Vagina (tissue), 2 donors: Measurements from ENCODE around the gene IL6R. TPM values are rescaled to one million over a fixed set of nuclear protein-coding genes. Genes with fewer than 3 reads are reported as not detected.
A peak's percentile ranks its signal among the peaks of the same experiment; 100 is the strongest.

Experiments
- DNase-seq, 2 donors: peaks; one replicate each; pipeline ENCODE4 v3.0.0-alpha.2; 2017; ENCODE audit errors: extremely low spot score in 2 of 2
- H3K27ac ChIP-seq: fragments of 200-600 bp; sonication (generic); one replicate; pipeline ENCODE4 v1.5.1; 2019
- H3K27me3 ChIP-seq: fragments of 200-600 bp; sonication (generic); one replicate; pipeline ENCODE4 v1.5.1; 2019
- H3K36me3 ChIP-seq, 2 donors: fragments of 200-600 bp; sonication (generic); one replicate each; pipeline ENCODE4 v1.5.1; 2017 to 2019
- H3K4me1 ChIP-seq: fragments of 200-600 bp; sonication (generic); one replicate; pipeline ENCODE4 v1.5.1; 2019
- H3K4me3 ChIP-seq, 2 donors: fragments of 200-600 bp; sonication (generic); 1 replicate in 1 of 2; 2 replicates in 1 of 2; pipeline ENCODE4 v1.5.1; 2016 to 2019
- H3K9me3 ChIP-seq: fragments of 200-600 bp; sonication (generic); one replicate; pipeline ENCODE4 v1.5.1; 2019
- POLR2A ChIP-seq, 2 donors: fragments of 450-650 bp; IDR thresholded peaks; one replicate each; pipeline ENCODE4 v1.6.1; 2017; ENCODE audit warnings: antibody characterized with exemption in 2 of 2, mild to moderate bottlenecking in 2 of 2, moderate library complexity in 2 of 2
- POLR2AphosphoS5 ChIP-seq, 2 donors: sonication (generic); formaldehyde crosslinking; IDR thresholded peaks; one replicate each; pipeline ENCODE4 v1.9.0; 2017; ENCODE audit warnings: antibody characterized with exemption in 2 of 2, mild to moderate bottlenecking in 2 of 2, low read depth in 1 of 2; ENCODE audit not compliant: insufficient read depth in 1 of 2
- intact Hi-C: fragments of 100-400 bp; cut with DNase I; formaldehyde crosslinking; loops from one replicate; pipeline ENCODE4 v1.15.1; 2023
- total RNA-seq: library from RNA; depleted of rRNA; stranded (reverse); fragments of >200 nt; gene quantifications from one replicate; pipeline ENCODE4 v1.2.3, GENCODE V29; 2016
- TF ChIP-seq, protein P1 (sequence below), 3 experiments: fragments of 450-650 bp in 2 of 3; fragments of 200-600 bp in 1 of 3; sonication (generic) in 1 of 3; IDR thresholded peaks; one replicate each; pipeline ENCODE4 v1.5.1; 2017 to 2019; ENCODE audit warnings: antibody characterized with exemption in 3 of 3, mild to moderate bottlenecking in 2 of 3, moderate library complexity in 2 of 3

IL6R gene
- total RNA-seq, 1 donor from 2014 or later: 50.8 TPM

DNA sequence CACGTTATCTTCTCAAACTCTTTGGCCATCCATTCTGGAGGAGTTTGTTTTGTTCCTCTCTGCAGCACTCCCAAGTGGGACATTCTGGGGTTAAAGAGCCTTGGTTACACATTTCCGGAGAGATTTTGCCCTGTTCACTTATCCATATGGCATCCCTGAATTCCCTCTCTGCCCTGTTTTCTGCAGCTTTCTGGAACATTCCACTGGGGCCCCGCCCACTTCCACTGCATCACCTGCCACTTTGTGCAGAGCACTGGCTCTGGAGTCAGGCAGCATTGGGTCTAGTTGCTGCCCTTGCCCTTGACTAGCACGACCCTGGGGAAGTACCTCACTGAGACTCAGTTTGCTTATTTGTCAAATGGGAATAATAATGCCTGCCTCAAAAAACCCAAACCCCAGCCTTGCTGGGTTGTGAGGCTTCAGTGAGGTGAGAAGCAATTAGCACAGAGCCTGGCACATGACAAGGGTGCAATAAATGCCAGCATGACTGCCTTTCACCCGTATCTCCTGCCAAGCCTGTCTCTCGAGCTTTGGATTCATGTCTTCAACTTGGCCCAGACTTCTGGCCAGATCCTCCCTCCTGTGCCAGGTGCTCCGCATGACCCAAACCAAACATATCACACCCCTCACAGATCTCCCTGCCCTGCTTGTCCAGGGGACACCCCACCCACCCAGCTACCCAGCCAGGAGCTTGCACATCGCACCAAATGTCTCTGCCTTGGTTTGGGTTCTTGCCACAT, 38.3 kb downstream of the IL6R start:
- no peak for DNase-seq
- Histone ChIP-seq H3K27ac (no peak overlapping the region), H3K4me1 (peaks cover 38% of the 10 kb centered on the region), H3K36me3 (peaks cover 0 to 17% of the 10 kb centered on the region in 2 donors), H3K4me3 (no peak overlapping the region), H3K27me3 (no peaks in the 10 kb centered on the region), H3K9me3 (no peaks in the 10 kb centered on the region)
- TF ChIP-seq, protein P1, sequence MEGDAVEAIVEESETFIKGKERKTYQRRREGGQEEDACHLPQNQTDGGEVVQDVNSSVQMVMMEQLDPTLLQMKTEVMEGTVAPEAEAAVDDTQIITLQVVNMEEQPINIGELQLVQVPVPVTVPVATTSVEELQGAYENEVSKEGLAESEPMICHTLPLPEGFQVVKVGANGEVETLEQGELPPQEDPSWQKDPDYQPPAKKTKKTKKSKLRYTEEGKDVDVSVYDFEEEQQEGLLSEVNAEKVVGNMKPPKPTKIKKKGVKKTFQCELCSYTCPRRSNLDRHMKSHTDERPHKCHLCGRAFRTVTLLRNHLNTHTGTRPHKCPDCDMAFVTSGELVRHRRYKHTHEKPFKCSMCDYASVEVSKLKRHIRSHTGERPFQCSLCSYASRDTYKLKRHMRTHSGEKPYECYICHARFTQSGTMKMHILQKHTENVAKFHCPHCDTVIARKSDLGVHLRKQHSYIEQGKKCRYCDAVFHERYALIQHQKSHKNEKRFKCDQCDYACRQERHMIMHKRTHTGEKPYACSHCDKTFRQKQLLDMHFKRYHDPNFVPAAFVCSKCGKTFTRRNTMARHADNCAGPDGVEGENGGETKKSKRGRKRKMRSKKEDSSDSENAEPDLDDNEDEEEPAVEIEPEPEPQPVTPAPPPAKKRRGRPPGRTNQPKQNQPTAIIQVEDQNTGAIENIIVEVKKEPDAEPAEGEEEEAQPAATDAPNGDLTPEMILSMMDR (IDR thresholded peaks at IDR 0.05): no peak
- no peak for TF ChIP-seq POLR2A (IDR thresholded peaks at IDR 0.05)
- no peak for TF ChIP-seq POLR2AphosphoS5 (IDR thresholded peaks at IDR 0.05; ENCODE audit: insufficient read depth in 1 of 2, low read depth in 1 of 2)
- intact Hi-C loops: no loop called here

DNA sequence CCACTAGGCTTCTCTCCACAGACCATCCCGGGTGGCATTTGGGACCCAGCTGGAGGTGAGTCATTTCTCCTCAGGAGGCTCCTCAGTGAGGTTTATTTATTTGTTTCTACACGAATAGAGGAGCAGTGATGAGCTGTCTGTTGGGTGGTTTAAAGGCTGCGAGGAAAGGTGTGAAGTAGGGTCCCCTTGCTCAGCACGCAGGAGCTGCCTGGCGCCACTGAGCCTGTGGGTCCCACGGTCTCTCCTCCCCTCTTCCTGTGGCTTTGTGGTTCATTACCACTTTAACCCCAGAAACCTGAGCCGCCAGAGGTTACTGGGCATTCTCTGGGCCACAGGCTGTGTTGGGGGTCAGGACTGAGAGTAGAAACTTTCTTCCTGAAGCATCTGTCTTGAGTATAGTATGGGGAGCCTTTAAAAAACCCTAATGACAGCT, 39.9 kb downstream of the IL6R start:
- peaks cover 37% of the 10 kb centered on the region for H3K4me1 ChIP-seq

DNA sequence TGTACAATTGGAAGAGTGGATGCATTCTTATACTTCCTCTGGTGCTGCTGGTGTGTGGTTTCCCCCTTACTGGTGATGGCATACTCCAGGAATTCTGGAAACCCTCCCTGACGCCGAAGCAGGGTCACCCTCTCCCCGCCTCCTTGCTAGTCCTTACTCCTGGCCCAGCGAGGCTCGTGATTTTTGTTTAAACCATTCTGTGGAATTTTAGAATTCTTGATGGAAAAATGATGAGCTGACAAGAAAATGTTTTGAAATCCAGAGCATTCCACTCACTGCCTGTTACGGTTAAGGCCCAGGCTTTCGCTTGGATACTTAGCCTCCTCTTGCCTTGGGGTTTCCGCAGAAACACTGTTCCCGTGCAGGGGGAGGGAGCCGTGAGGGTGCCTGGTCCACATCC, 41.1 kb downstream of the IL6R start:
- peak overlapping the region; percentile 76 for H3K27ac ChIP-seq
- H3K9me3 ChIP-seq: no peaks in the 10 kb centered on the region
- no peak overlapping the region for H3K4me3 ChIP-seq
- intact Hi-C loops: no loop called here
- peaks cover 0 to 32% of the 10 kb centered on the region in 2 donors for H3K36me3 ChIP-seq
- no peaks in the 10 kb centered on the region for H3K27me3 ChIP-seq
- no peak for DNase-seq
- TF ChIP-seq, protein P1 (IDR thresholded peaks at IDR 0.05): no peak
- TF ChIP-seq POLR2AphosphoS5 (IDR thresholded peaks at IDR 0.05; ENCODE audit: insufficient read depth in 1 of 2, low read depth in 1 of 2) (peak in 1 of 2 donors; percentile 66), POLR2A (IDR thresholded peaks at IDR 0.05) (no peak)
- H3K4me1 ChIP-seq: peaks cover 37% of the 10 kb centered on the region

More for the DNA sequence above, 39.9 kb downstream of the IL6R start:
- intact Hi-C loops: no loop called here
- H3K36me3 ChIP-seq: peaks cover 0 to 27% of the 10 kb centered on the region in 2 donors
- no peaks in the 10 kb centered on the region for H3K9me3 ChIP-seq
- TF ChIP-seq POLR2AphosphoS5 (IDR thresholded peaks at IDR 0.05; ENCODE audit: insufficient read depth in 1 of 2, low read depth in 1 of 2): no peak
- TF ChIP-seq POLR2A (IDR thresholded peaks at IDR 0.05): no peak
- TF ChIP-seq, protein P1 (IDR thresholded peaks at IDR 0.05): no peak
- DNase-seq: no peak
- no peak overlapping the region for H3K4me3 ChIP-seq
- peak overlapping the region; percentile 76 for H3K27ac ChIP-seq
- H3K27me3 ChIP-seq: no peaks in the 10 kb centered on the region

DNA sequence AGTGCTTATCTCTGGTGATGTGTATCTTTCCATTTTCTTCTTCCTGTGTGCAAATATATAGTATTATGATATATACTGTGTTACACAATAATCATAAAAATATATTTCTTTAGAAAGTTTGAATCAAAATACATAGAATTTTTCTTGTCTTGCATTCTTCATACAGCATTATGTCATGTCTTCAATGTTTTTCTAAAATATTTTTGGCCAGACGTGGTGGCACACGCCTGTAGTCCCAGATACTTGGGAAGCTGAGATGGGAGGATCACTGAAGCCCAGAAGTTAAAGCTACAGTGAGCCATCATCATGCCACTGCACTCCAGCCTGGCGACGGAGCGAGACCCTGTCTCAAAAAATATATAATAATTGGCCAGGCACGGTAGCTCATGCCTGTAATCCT, 41.6 kb downstream of the IL6R start:
- H3K9me3 ChIP-seq: no peaks in the 10 kb centered on the region
- intact Hi-C loops: no loop called here
- H3K4me1 ChIP-seq: peaks cover 32% of the 10 kb centered on the region

More for the DNA sequence above, 41.6 kb downstream of the IL6R start:
- no peak for DNase-seq
- Histone ChIP-seq H3K36me3 (peaks cover 0 to 28% of the 10 kb centered on the region in 2 donors), H3K27me3 (no peaks in the 10 kb centered on the region), H3K4me3 (no peak overlapping the region), H3K27ac (peak overlapping the region; percentile 76)
- no peak for TF ChIP-seq POLR2A (IDR thresholded peaks at IDR 0.05)
- TF ChIP-seq, protein P1 (IDR thresholded peaks at IDR 0.05): no peak
- no peak for TF ChIP-seq POLR2AphosphoS5 (IDR thresholded peaks at IDR 0.05; ENCODE audit: insufficient read depth in 1 of 2, low read depth in 1 of 2)
